Nasal cavity respiratory epithelium epithelial cell of viscerocranial mucosa (primary cell): Measurements from ENCODE around the gene HIPK2. TPM values are rescaled to one million over a fixed set of nuclear protein-coding genes. Genes with fewer than 3 reads are reported as not detected.

Source experiments
- total RNA-seq: library from RNA; depleted of rRNA; stranded (reverse); fragments of >200 nt; gene quantifications from 2 replicates; pipeline ENCODE4 v1.2.3, GENCODE V29; 2014

Gene HIPK2
- total RNA-seq, result 9.6 and 39.1 TPM in 2 replicates

DNA sequence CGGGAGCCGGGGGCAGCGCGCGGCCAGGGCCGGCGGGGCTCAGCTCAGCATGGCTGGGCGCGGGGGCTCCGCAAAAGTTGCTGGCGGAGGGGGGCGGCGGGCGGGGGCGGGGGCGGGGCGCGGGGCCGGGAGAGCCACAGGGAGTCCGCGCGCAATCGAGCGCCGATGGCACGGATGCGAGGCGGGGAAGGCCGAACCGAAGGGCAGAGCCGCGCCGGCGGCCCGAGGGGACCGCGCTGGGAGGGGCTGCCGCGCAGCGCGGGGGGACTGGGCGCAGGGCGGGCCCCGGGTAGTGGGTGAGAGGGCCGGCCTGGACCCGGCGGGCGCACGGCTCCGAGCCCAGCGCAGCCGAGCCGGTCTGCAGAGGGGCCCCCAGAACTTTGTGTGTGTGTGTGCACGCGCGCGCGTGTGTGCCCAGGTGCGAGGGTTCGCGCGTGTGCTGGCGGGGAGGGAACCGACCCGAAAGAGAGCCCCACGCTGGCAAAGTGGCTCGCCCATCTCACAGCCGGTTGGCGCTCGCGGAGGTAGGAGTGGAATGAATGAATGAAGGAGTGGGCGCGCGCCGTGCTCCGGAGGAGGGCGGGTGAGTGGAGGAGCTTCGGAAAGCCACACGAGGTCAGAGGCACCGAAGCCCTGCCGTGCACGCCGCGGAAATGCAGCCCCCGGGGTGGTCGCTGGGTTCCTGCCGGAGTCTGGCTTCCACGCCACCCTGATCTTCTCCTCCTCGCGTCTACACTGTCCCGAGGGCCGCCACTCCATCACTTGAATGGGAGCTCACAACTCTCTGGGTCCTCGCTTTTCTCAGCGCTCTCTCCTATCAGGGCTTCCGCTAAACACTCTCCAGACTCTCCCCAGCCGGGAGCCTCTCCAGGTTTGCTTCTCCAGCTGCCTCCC, at the start of gene HIPK2:
TSS of gene HIPK2 (minus strand) at position 51 of the 894 bp plus-strand sequence. CDS start 375 bp downstream, outside the sequence.

DNA sequence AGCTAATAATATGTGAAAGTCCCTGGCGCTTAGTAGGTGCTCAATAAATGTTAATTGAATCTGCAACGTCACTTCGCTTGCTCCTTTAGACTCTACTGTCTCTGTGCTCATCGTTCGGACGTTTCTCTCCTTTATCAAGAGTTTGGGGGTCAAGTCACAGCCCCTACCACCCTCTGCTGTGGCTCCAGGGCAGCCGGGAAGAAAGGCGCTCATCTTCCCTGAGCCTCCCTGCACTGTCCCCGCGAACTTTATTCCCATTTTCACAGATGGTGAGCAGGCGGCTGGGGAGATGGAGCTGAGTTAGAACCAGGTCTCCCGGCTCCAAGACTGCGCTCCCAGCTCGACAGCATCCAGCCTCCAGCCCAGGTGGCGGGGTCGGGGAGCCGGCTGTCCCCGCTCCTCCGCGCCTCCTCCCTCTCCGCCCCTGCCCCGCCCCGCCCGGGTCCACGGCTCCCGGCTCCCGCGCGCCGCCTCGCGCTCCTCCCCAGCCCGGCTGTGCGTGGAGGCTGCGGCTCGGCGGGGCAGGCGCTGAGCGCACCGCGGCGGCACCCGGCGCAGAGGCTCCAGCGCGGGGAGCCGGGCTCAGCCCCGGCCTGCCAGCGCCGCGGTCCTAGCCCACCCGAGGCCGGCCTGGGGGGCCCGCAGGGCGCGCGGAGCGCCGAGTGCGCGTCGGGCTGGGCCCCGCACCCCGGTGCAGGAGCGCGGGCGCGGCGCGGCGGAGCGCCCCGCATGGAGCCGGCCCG, 254.4 kb downstream of the HIPK2 start, which contains the start of gene CLEC2L:
TSS of gene CLEC2L (plus strand) at position 487 of the 743 bp plus-strand sequence. CDS start at position 730, 243 bp downstream.

Other genes with a start within 250 kb of the HIPK2 start
- under 0.01 and 1.3 TPM in 2 replicates for gene TBXAS1, start 51.3 kb upstream of the HIPK2 start, total RNA-seq